ENCODE results near the gene CXCL10. TPM values are rescaled to one million over a fixed set of nuclear protein-coding genes. Genes with fewer than 3 reads are reported as not detected.

CXCL10 gene
- total RNA-seq, 4 donors from 2014 or later: 0.35 to 8.9 (median 0.55) TPM

GRCh38 chr4:76061421-76061820 is 38.1 kb upstream of the CXCL10 start:
- TF ChIP-seq POLR2A (IDR thresholded peaks at IDR 0.05) (no peak), CTCF (IDR thresholded peaks at IDR 0.05) (no peak)
- WGBS, 2 donors: 53 to 71% methylated on average over 1 of the region's 1 CpG
- Histone ChIP-seq H3K4me1 (no peaks in the 10 kb centered on the region), H3K27ac (no peak overlapping the region), H3K4me3 (no peak overlapping the region), H3K9me3 (no peaks in the 10 kb centered on the region), H3K27me3 (peaks cover 0 to 2% (median 0%) of the 10 kb centered on the region in 4 donors), H3K36me3 (no peaks in the 10 kb centered on the region)
- intact Hi-C loops (cut with DNase I): no loop called here
- DNase-seq: no peak

GRCh38 chr4:76060506-76060905 is 37.2 kb upstream of the CXCL10 start:
- Histone ChIP-seq H3K4me3 (no peak overlapping the region), H3K36me3 (no peaks in the 10 kb centered on the region), H3K4me1 (no peaks in the 10 kb centered on the region), H3K9me3 (no peaks in the 10 kb centered on the region), H3K27me3 (peaks cover 0 to 11% (median 0%) of the 10 kb centered on the region in 4 donors), H3K27ac (no peak overlapping the region)
- DNase-seq: no peak
- TF ChIP-seq POLR2A (IDR thresholded peaks at IDR 0.05): no peak
- no peak for TF ChIP-seq CTCF (IDR thresholded peaks at IDR 0.05)
- intact Hi-C loops (cut with DNase I): no loop called here

GRCh38 chr4:76059750-76060149 is 36.5 kb upstream of the CXCL10 start:
- Histone ChIP-seq H3K27me3 (peaks cover 0 to 19% (median 0%) of the 10 kb centered on the region in 4 donors), H3K36me3 (no peaks in the 10 kb centered on the region), H3K4me1 (no peaks in the 10 kb centered on the region), H3K9me3 (no peaks in the 10 kb centered on the region), H3K4me3 (no peak overlapping the region), H3K27ac (no peak overlapping the region)
- DNase-seq: no peak
- TF ChIP-seq POLR2A (IDR thresholded peaks at IDR 0.05): no peak
- no peak for TF ChIP-seq CTCF (IDR thresholded peaks at IDR 0.05)
- intact Hi-C loops (cut with DNase I): no loop called here
- WGBS, 2 donors: 43 to 50% methylated on average over 1 of the region's 1 CpG

GRCh38 chr4:76058888-76059426 is 35.7 kb upstream of the CXCL10 start:
- Histone ChIP-seq H3K27ac (no peak overlapping the region), H3K27me3 (peaks cover 0 to 23% (median 0%) of the 10 kb centered on the region in 4 donors), H3K36me3 (no peaks in the 10 kb centered on the region), H3K4me1 (no peaks in the 10 kb centered on the region), H3K9me3 (no peaks in the 10 kb centered on the region), H3K4me3 (no peak overlapping the region)
- intact Hi-C loops (cut with DNase I): no loop called here
- DNase-seq: no peak
- 56 to 60% methylated on average over 3 of the region's 3 CpGs for WGBS, 2 donors
- no peak for TF ChIP-seq CTCF (IDR thresholded peaks at IDR 0.05)
- TF ChIP-seq POLR2A (IDR thresholded peaks at IDR 0.05): no peak

GRCh38 chr4:76058302-76058701 is 35.0 kb upstream of the CXCL10 start:
- no peak for DNase-seq
- Histone ChIP-seq H3K27ac (no peak overlapping the region), H3K4me3 (no peak overlapping the region), H3K36me3 (no peaks in the 10 kb centered on the region), H3K4me1 (no peaks in the 10 kb centered on the region), H3K27me3 (peaks cover 0 to 23% (median 0%) of the 10 kb centered on the region in 4 donors), H3K9me3 (no peaks in the 10 kb centered on the region)
- intact Hi-C loops (cut with DNase I): no loop called here
- TF ChIP-seq POLR2A (IDR thresholded peaks at IDR 0.05) (no peak), CTCF (IDR thresholded peaks at IDR 0.05) (no peak)
